Measurements from ENCODE around the gene FYCO1. TPM values are rescaled to one million over a fixed set of nuclear protein-coding genes. Genes with fewer than 3 reads are reported as not detected.

Gene FYCO1
- total RNA-seq, 1 experiment from 2014 or later, result 11.3 TPM

GRCh38 chr3:45880725-45881077 lies 114.9 kb downstream of the FYCO1 start:
- no peak for DNase-seq (ENCODE audit: low spot score)
- in situ Hi-C loops (cut with HindIII; ENCODE audit: low sequenced_read_pairs), result no loop called here

DNA sequence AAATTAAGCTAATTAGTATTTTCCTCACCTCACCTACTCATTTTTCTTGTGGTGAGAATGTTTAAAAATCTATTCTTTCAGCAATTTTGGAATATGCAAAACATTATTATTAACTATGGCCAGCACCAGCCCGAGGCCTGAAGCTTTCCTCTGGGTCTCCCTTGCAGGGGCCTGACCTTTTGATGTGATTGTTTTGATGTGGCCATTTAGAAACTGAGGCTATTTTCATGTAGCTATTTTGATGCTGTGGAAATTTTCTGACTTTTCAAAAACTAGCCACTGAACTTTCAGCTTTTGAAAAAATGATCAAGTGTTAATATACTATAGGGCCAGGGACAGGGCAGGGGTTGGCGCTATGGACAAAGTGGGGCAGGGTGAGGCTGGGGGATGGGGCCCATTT lies 117.5 kb downstream of the FYCO1 start:
- no peak for DNase-seq (ENCODE audit: low spot score)
- in situ Hi-C loops (cut with HindIII; ENCODE audit: low sequenced_read_pairs), result no loop called here

GRCh38 chr3:45874677-45875346 lies 120.8 kb downstream of the FYCO1 start:
- no peak for DNase-seq (ENCODE audit: low spot score)
- in situ Hi-C loops (cut with HindIII; ENCODE audit: low sequenced_read_pairs), result no loop called here

DNA sequence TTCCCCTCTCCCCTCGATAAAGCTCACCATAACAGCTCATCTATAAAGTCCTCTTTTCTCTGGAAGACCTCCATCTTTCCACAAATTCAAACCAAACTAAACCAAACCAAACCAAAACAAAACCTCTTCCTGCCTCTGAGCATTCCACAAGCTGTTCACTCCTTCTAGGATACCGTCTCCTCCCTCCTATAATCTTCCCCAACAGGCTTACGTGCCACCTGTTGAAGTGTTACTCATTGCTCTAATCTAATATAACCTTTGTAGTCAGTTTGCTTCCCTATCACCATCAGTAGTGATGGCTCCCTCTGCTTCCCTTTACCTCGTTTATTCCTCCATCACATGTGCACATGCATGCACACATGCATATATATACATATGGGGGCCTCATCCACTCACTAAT lies 122.0 kb downstream of the FYCO1 start:
- in situ Hi-C loops (cut with HindIII; ENCODE audit: low sequenced_read_pairs), result no loop called here
- DNase-seq (ENCODE audit: low spot score), result no peak

GRCh38 chr3:45873036-45873435 lies 122.6 kb downstream of the FYCO1 start:
- no peak for DNase-seq (ENCODE audit: low spot score)
- in situ Hi-C loops (cut with HindIII; ENCODE audit: low sequenced_read_pairs), result no loop called here

GRCh38 chr3:45872569-45872968 lies 123.1 kb downstream of the FYCO1 start:
- in situ Hi-C loops (cut with HindIII; ENCODE audit: low sequenced_read_pairs), result no loop called here
- no peak for DNase-seq (ENCODE audit: low spot score)

- DNase-seq (ENCODE audit: low spot score), result no peak
- in situ Hi-C loops (cut with HindIII; ENCODE audit: low sequenced_read_pairs), result no loop called here
Measured at GRCh38 chr3:45871780-45872179, 123.8 kb downstream of the FYCO1 start.

GRCh38 chr3:45870099-45870498 lies 125.5 kb downstream of the FYCO1 start:
- in situ Hi-C loops (cut with HindIII; ENCODE audit: low sequenced_read_pairs), result no loop called here

GRCh38 chr3:45869638-45870037 lies 126.0 kb downstream of the FYCO1 start:
- DNase-seq (ENCODE audit: low spot score), result no peak
- in situ Hi-C loops (cut with HindIII; ENCODE audit: low sequenced_read_pairs), result no loop called here

More at GRCh38 chr3:45870099-45870498, 125.5 kb downstream of the FYCO1 start:
- DNase-seq (ENCODE audit: low spot score), result no peak

- in situ Hi-C loops (cut with HindIII; ENCODE audit: low sequenced_read_pairs), result no loop called here
- DNase-seq (ENCODE audit: low spot score), result no peak
Measured at GRCh38 chr3:45868650-45869049, 127.0 kb downstream of the FYCO1 start.

DNA sequence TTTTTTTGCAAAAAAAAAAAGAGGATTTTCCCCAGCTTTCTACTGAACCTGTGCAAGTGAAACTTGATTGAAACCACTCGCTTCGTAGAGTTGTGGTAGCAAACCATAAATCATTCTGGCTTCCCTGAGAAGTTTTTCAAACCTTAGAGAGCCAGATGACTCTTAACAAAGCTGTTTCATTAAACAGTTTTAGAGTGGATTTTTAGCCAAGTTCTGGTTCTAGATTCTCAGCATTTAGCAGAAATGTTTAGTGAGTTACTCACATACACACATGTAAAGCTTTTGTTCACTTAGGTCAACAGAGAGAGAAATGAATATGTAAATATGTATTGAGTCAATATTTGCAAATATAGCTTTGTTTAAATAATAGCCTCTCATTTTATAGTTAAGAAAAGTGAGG lies 127.4 kb downstream of the FYCO1 start:
- in situ Hi-C loops (cut with HindIII; ENCODE audit: low sequenced_read_pairs), result no loop called here
- DNase-seq (ENCODE audit: low spot score), result no peak

Other genes starting within 250 kb of the FYCO1 start
- 2.2 and 5.0 TPM in 2 replicates for gene SLC6A20, start 199.3 kb downstream of the FYCO1 start, total RNA-seq (2014; rRNA removed; shearing (Covaris generic))
- gene LZTFL1, start 153.7 kb downstream of the FYCO1 start, total RNA-seq (2014; rRNA removed; shearing (Covaris generic)), result 28.6 and 31.1 TPM in 2 replicates
- gene CCR9, start 109.3 kb downstream of the FYCO1 start, total RNA-seq (2014; rRNA removed; shearing (Covaris generic)), result not detected in 2 replicates
- gene CXCR6, start 52.4 kb downstream of the FYCO1 start, total RNA-seq (2014; rRNA removed; shearing (Covaris generic)), result 0.27 TPM in 1 of 2 replicates, not detected in the other
- gene XCR1, start 31.7 kb upstream of the FYCO1 start, total RNA-seq (2014; rRNA removed; shearing (Covaris generic)), result 0.06 TPM in 1 of 2 replicates, not detected in the other
- gene CCR1, start 212.5 kb upstream of the FYCO1 start, total RNA-seq (2014; rRNA removed; shearing (Covaris generic)), result 16.2 and 23.0 TPM in 2 replicates
- gene CCR3, start 246.6 kb upstream of the FYCO1 start, total RNA-seq (2014; rRNA removed; shearing (Covaris generic)), result 1.1 and 11.5 TPM in 2 replicates

Data from G401 (cell line).